GM10266 (cell line): Measurements from ENCODE around the gene ISCA2.

Experiments used
- DNase-seq: peaks from one replicate; pipeline ENCODE4 v3.0.0; 2012; ENCODE audit errors: extremely low spot score
- CTCF ChIP-seq: IDR thresholded peaks from 2 replicates; pipeline ENCODE4 v1.5.1; 2012; ENCODE audit warnings: mild to moderate bottlenecking, low read depth; ENCODE audit not compliant: control insufficient read depth, insufficient read depth; ENCODE audit errors: missing control alignments

ISCA2 gene

GRCh38 chr14:74474376-74474775, 19.2 kb upstream of the ISCA2 start:
- TF ChIP-seq CTCF: no peak
- no peak for DNase-seq

- no peak for DNase-seq
- TF ChIP-seq CTCF: no peak
Observed at GRCh38 chr14:74475678-74476077, 17.9 kb upstream of the ISCA2 start.

- no peak for TF ChIP-seq CTCF
- DNase-seq: no peak
Observed at GRCh38 chr14:74476107-74476506, 17.5 kb upstream of the ISCA2 start.

GRCh38 chr14:74476607-74477006, 17.0 kb upstream of the ISCA2 start:
- DNase-seq: no peak
- no peak for TF ChIP-seq CTCF

GRCh38 chr14:74478996-74479635, 14.4 kb upstream of the ISCA2 start:
- no peak for TF ChIP-seq CTCF
- no peak for DNase-seq

GRCh38 chr14:74480046-74480445, 13.5 kb upstream of the ISCA2 start:
- no peak for DNase-seq
- TF ChIP-seq CTCF: no peak

GRCh38 chr14:74482571-74482970, 11.0 kb upstream of the ISCA2 start:
- no peak for DNase-seq
- no peak for TF ChIP-seq CTCF
